ENCODE data around the gene RAX2. TPM values are rescaled to one million over a fixed set of nuclear protein-coding genes. Genes with fewer than 3 reads are reported as not detected.

The RAX2 gene
- total and polyA plus RNA-seq, 2 of the 13 experiments (the other 11 are each of a cell fraction or from before 2014, with no cell fraction given), result not detected

DNA sequence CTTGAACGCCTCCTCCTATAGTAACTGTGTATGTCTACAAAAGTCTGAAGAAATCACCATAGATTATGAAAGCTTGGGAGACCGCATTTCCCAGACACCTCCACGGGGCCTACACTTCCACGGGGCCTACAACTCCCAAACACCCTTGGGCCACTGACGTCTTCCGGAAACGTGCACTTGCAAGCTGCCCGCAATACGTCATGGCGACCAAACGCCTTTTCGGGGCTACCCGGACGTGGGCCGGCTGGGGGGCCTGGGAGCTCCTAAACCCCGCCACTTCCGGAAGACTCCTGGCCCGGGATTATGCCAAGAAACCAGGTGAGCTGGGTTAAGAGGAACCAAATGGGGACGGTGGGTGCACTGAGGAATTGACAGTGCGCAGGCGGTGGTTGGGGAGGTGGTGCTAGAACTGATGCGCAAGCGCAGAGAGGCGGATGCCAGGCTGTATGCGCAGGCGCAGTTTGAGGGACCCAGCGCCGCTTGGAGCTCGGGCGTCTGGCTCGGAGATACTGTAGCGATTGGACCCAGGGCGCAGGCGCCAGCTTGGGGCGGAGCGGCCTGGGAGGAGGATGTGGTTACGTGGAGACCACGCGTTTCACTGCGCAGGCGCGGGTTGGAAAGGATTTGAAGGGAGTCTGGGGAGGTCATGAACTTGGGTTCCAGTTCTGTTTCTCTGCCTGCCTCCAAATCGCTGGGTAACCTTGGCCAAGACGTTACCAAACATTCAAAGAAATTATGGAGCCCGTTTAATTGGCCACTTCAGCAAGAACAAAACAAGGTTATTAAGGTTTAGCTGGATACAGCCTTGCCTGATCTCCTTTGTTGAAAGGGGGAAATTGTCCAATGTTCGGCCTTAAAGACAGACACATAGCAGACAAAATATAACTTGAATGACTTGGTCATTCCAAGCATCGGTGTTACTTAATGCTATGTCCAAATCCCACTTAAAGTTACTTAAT, 9.2 kb downstream of the RAX2 start, which contains the start of gene MRPL54 (continued):
- TF ChIP-seq MED1 (CRISPR knock-in tag; IDR thresholded peaks at IDR 0.05), result 0 out of 2 replicates have a peak, but pooled peaks have one; percentile 6
- TF ChIP-seq, protein P1, sequence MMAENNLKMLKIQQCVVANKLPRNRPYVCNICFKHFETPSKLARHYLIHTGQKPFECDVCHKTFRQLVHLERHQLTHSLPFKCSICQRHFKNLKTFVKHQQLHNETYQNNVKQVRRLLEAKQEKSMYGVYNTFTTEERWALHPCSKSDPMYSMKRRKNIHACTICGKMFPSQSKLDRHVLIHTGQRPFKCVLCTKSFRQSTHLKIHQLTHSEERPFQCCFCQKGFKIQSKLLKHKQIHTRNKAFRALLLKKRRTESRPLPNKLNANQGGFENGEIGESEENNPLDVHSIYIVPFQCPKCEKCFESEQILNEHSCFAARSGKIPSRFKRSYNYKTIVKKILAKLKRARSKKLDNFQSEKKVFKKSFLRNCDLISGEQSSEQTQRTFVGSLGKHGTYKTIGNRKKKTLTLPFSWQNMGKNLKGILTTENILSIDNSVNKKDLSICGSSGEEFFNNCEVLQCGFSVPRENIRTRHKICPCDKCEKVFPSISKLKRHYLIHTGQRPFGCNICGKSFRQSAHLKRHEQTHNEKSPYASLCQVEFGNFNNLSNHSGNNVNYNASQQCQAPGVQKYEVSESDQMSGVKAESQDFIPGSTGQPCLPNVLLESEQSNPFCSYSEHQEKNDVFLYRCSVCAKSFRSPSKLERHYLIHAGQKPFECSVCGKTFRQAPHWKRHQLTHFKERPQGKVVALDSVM (CRISPR knock-in tag; IDR thresholded peaks at IDR 0.05), result peak; percentile 17; the same call in 1 of the 2 replicates
- no peak for TF ChIP-seq MBNL3 (CRISPR knock-in tag; conservative IDR thresholded peaks at IDR 0.05)
- TF ChIP-seq PHF21A (CRISPR knock-in tag; IDR thresholded peaks at IDR 0.05), result no peak
- TF ChIP-seq HDAC2 (CRISPR knock-in tag; IDR thresholded peaks at IDR 0.05), result peak; percentile 39; the same call in 1 of the 2 replicates
- no peak for TF ChIP-seq ZNF264 (CRISPR knock-in tag; IDR thresholded peaks at IDR 0.05)
- TF ChIP-seq MIER3 (CRISPR knock-in tag; IDR thresholded peaks at IDR 0.05; ENCODE audit: borderline replicate concordance), result peak; percentile 60; the same call in 1 of the 2 replicates
- peak; percentile 76; the same call in 1 of the 2 replicates for TF ChIP-seq ZBTB20 (CRISPR knock-in tag; IDR thresholded peaks at IDR 0.05; ENCODE audit: borderline replicate concordance, low read depth)
- no peak for TF ChIP-seq ZNF101 (CRISPR knock-in tag; IDR thresholded peaks at IDR 0.05; ENCODE audit: borderline replicate concordance, low read depth)
- no peak for TF ChIP-seq KMT2A (CRISPR knock-in tag; IDR thresholded peaks at IDR 0.05)
- TF ChIP-seq, protein P2, sequence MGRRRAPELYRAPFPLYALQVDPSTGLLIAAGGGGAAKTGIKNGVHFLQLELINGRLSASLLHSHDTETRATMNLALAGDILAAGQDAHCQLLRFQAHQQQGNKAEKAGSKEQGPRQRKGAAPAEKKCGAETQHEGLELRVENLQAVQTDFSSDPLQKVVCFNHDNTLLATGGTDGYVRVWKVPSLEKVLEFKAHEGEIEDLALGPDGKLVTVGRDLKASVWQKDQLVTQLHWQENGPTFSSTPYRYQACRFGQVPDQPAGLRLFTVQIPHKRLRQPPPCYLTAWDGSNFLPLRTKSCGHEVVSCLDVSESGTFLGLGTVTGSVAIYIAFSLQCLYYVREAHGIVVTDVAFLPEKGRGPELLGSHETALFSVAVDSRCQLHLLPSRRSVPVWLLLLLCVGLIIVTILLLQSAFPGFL (CRISPR knock-in tag; IDR thresholded peaks at IDR 0.05), result no peak
- no peak for TF ChIP-seq KLF15 (CRISPR knock-in tag; IDR thresholded peaks at IDR 0.05; ENCODE audit: borderline replicate concordance)
- no peak for TF ChIP-seq ZNF850 (CRISPR knock-in tag; conservative IDR thresholded peaks at IDR 0.05)
- no peak for TF ChIP-seq TCF7L2 (IDR thresholded peaks at IDR 0.05; ENCODE audit: low read depth, low read length)
- TF ChIP-seq, protein P3, sequence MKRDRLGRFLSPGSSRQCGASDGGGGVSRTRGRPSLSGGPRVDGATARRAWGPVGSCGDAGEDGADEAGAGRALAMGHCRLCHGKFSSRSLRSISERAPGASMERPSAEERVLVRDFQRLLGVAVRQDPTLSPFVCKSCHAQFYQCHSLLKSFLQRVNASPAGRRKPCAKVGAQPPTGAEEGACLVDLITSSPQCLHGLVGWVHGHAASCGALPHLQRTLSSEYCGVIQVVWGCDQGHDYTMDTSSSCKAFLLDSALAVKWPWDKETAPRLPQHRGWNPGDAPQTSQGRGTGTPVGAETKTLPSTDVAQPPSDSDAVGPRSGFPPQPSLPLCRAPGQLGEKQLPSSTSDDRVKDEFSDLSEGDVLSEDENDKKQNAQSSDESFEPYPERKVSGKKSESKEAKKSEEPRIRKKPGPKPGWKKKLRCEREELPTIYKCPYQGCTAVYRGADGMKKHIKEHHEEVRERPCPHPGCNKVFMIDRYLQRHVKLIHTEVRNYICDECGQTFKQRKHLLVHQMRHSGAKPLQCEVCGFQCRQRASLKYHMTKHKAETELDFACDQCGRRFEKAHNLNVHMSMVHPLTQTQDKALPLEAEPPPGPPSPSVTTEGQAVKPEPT (CRISPR knock-in tag; IDR thresholded peaks at IDR 0.05; ENCODE audit: low read depth), result 0 out of 2 replicates have a peak, but pooled peaks have one; percentile 28
- TF ChIP-seq SP2 (CRISPR knock-in tag; IDR thresholded peaks at IDR 0.05), result no peak
- TF ChIP-seq ZNF7 (CRISPR knock-in tag; IDR thresholded peaks at IDR 0.05), result no peak
- no peak for TF ChIP-seq NONO (IDR thresholded peaks at IDR 0.05)
- TF ChIP-seq NONO (CRISPR knock-in tag; conservative IDR thresholded peaks at IDR 0.05), result no peak; the same call in 1 of the 2 replicates
- TF ChIP-seq, protein P4, sequence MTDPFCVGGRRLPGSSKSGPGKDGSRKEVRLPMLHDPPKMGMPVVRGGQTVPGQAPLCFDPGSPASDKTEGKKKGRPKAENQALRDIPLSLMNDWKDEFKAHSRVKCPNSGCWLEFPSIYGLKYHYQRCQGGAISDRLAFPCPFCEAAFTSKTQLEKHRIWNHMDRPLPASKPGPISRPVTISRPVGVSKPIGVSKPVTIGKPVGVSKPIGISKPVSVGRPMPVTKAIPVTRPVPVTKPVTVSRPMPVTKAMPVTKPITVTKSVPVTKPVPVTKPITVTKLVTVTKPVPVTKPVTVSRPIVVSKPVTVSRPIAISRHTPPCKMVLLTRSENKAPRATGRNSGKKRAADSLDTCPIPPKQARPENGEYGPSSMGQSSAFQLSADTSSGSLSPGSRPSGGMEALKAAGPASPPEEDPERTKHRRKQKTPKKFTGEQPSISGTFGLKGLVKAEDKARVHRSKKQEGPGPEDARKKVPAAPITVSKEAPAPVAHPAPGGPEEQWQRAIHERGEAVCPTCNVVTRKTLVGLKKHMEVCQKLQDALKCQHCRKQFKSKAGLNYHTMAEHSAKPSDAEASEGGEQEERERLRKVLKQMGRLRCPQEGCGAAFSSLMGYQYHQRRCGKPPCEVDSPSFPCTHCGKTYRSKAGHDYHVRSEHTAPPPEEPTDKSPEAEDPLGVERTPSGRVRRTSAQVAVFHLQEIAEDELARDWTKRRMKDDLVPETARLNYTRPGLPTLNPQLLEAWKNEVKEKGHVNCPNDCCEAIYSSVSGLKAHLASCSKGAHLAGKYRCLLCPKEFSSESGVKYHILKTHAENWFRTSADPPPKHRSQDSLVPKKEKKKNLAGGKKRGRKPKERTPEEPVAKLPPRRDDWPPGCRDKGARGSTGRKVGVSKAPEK (CRISPR knock-in tag; IDR thresholded peaks at IDR 0.05; ENCODE audit: borderline replicate concordance), result no peak
- peak; percentile 75 to 95 for TF ChIP-seq POLR2A (IDR thresholded peaks at IDR 0.05; ENCODE audit: insufficient read depth in 1 of 2, low read depth in 2 of 2, low read length in 2 of 2)
- TF ChIP-seq SNRNP70 (IDR thresholded peaks at IDR 0.05; ENCODE audit: low read depth, low read length), result no peak
